WTC11 (cell line): ENCODE results near the gene CIB1.

Experiments used
- CREB1 ChIP-seq: sonication (generic); formaldehyde crosslinking; IDR thresholded peaks from 2 replicates; pipeline ENCODE4 v1.8.0; 2023; ENCODE audit warnings: mild to moderate bottlenecking, missing genetic modification reagents
- CTCF ChIP-seq: fragments of 200-600 bp; IDR thresholded peaks from 2 replicates; pipeline ENCODE4 v1.8.0; 2022; ENCODE audit warnings: antibody characterized with exemption
- JUN ChIP-seq: sonication (generic); formaldehyde crosslinking; IDR thresholded peaks from 2 replicates; pipeline ENCODE4 v1.8.0; 2023; ENCODE audit warnings: mild to moderate bottlenecking, missing genetic modification reagents
- NFYB ChIP-seq: sonication (generic); formaldehyde crosslinking; conservative IDR thresholded peaks from 2 replicates; pipeline ENCODE4 v1.8.0; 2022; ENCODE audit warnings: low read depth, missing genetic modification reagents
- NR3C1 ChIP-seq: sonication (generic); formaldehyde crosslinking; conservative IDR thresholded peaks from 2 replicates; pipeline ENCODE4 v1.8.1; 2023; ENCODE audit warnings: low read depth, mild to moderate bottlenecking, missing genetic modification reagents
- TCF7 ChIP-seq: sonication (generic); formaldehyde crosslinking; IDR thresholded peaks from 2 replicates; pipeline ENCODE4 v1.8.0; 2022; ENCODE audit warnings: mild to moderate bottlenecking, low read depth, missing genetic modification reagents, moderate library complexity

- TF ChIP-seq CTCF (no peak), JUN (CRISPR knock-in tag) (no peak), CREB1 (CRISPR knock-in tag) (0 out of 2 replicates have a peak, but pooled peaks have one; percentile 42), NR3C1 (CRISPR knock-in tag) (no peak), TCF7 (CRISPR knock-in tag) (no peak), NFYB (CRISPR knock-in tag) (no peak)
These were observed 32.4 kb downstream of the CIB1 start, which contains the start of gene SEMA4B for GRCh38 chr15:90201130-90201943.
